NCI-H524 (cell line): Measurements from ENCODE around the gene C1QL1.
A peak's percentile ranks its signal among the peaks of the same experiment; 100 is the strongest.

ENCODE experiments used
- DNase-seq, 2 experiments: peaks; one replicate each; lab custom pipeline; 2025; lab: John Stamatoyannopoulos, UW

The C1QL1 gene

DNA sequence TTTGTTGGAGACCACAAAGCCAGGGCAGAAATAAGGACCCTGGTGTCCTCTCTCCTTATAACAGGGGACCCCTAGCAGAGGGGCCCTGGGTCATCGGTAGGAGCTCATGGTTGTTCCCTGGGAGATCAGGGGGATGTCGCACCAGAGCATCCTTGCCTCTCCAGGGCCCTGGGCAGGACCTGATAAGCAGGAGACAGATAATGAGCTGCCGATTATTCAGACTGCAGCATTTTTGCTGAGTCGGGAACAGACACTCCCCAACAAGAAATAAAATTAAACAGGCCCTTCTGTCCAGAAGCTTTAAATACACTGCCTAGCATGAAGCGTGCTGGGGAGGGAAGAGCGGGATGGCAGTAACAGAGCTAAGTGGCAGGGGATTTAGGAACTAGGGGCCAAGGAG lies 37.4 kb downstream of the C1QL1 start:
- no peak for DNase-seq

DNA sequence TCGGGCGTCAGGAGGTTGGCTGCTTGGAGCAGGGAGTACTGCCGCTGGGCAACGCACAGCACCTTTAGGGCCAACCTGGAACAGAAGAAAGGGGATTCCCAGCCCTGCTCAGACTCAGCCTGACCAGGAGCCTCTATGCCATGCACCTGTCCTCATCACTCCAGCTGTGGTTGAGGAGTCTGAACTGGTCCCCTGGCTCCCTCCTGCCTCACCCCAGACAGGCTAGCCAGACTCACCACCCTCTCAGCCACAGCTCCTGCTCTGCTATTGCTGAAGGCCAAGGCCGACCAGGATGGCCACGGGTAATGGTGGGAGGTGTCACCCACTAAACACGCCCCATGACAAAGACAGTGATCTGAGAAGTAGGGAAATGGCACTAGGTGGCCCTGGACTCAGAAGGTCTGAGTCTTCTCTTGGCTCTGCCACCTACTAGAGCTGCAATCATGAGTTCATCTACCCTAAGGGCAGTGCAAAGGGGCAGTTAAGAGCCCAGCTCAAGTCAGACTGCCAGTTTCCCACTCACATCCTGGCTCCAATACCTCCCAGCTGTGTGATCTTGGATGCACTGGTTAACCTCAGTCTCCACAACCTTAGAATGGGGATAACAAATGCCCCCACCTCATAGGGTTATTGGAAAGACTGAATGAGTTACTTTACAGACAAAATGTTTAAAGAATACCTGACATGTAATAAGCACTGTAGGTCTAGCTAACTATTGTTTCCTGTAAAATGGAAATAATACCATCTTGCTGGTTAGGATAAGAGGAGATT lies 39.0 kb downstream of the C1QL1 start:
- DNase-seq: no peak

DNA sequence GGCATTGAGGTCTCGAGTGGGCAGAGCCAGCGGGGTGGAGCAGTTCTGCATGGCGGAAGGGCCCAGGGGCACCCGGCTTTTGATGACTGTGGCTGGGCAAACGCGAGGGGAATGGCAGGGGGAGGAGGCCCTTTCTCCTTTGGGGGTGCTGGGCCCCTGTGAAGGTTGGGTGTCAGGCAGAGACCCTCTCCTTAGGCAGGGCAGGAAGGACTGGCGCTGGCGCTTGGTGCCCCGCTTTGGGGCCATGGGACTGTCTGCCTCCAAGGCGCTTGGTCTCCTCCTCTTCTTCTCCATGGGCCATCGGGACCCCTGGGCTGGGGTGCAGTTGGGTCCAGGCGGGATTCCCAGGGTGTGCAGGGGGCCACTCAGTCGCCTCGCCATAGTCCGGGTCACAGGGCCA lies 40.0 kb downstream of the C1QL1 start:
- no peak for DNase-seq

DNA sequence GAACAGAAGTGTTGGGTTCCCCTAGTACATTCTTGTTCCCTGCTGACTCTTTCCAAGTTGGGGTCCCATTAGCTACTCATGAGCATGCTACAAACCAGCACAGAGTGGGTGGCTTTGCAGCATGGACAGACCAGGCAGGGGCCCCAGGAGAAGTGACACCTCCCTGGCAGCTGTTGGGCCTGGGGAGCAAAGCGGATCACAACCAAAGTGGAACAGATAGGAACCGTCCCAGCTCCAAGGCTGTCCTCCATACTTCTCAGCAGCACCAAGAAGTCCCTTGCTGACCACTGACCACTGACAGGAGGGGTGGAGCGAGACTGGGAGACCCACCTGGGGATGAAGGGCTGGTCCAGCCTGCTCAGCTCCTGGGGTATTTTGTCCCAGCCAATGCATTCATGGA lies 40.4 kb downstream of the C1QL1 start:
- no peak for DNase-seq

DNA sequence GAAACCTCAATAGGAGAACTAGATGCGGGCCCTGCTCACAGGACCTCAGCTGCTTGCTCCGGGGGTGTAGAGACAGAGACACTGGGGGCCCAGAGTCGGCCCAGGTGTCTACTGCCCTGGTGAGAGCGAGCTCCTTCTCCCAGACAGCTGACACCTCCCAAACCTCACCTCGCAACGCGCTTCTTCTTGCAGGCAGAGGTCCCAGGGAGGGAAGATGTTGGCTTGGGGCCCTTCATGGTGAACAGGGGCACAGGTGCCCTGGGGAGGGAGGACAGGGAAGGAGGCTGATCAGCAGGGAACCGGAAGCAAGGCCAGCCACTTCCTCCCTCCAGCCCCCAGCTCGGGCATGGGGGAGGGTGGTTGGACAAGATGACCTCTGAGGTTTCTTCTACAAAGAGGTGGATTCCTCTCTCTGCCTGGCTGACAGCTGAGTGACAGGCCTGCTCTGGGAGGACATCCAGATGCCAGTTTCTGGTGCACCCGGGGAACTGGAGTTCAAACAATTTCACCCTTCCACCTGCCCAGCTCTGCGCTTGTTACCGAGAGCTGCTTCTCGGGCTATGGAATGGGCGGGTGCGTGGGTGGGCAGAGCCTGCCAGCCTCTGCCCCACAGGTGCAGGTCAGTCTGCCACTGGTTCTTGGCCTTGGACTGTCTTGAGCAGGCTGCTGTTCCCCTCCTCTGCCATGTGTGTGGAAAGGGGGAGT lies 41.1 kb downstream of the C1QL1 start:
- no peak for DNase-seq

- DNase-seq: no peak
Observed at GRCh38 chr17:44925731-44926697, 42.1 kb downstream of the C1QL1 start.

DNA sequence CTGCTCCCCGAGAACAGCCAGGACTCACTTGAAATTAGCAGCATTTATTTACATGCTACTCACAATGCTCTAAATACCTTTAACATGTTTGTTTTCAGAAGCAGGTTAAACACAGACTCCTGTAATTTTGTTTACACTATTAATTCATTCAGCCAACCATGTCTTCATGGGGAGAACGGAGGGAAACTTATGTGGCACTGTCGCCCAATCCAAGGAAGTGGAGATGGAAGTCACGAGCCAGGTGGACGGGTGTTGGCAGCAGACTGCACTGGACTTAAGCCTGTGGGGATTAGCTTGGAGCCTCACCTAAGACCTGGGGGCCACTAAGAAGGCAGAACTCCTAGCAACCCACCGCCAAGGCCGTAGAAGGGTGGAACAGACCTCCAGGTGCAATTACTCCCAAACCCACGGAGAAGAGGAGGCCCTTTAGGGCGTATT lies 44.0 kb downstream of the C1QL1 start:
- DNase-seq: peak in 1 of 2 experiments; percentile 52

- DNase-seq: no peak
Observed at GRCh38 chr17:44922746-44923470, 45.2 kb downstream of the C1QL1 start.

GRCh38 chr17:44922136-44922535 lies 46.0 kb downstream of the C1QL1 start:
- no peak for DNase-seq

- DNase-seq: peak; percentile 44 to 71
Observed at GRCh38 chr17:44921122-44921882, 46.8 kb downstream of the C1QL1 start.

GRCh38 chr17:44920565-44920940 lies 47.5 kb downstream of the C1QL1 start:
- peak in 1 of 2 experiments; percentile 35 for DNase-seq

DNA sequence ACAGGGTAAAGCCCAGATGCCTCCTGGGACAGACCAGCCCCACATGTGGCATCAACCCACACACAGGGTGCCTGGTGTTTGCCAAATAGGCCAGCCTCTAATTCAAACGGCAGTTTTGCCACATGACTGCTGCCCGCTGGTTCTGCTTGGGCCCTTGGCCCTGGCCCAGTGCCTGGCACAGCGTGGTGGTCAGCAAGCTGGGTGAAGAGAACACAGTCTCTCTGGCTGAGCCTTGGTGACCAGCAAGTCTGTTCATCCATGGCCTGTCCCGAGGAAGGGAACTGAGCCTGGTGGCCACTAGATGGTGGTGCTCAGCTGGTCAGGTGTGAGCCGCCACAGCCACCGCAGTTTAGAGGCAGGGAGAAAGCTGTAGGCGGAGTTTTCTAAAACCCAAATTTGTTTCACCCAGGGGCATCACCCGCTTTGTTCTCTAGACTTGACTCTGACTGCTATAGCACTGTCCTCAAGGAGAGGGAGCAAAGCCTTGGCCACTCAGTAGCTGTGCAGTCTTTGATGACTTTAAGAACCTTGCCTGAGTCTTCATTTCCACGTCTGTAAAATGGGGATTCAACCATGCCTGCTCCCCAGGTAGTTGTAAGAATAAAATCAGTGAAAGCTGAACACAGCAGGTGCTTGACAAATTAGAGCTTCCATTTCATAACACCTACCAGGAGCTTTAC lies 48.1 kb downstream of the C1QL1 start:
- DNase-seq: peak; percentile 53 to 86

- no peak for DNase-seq
Observed at GRCh38 chr17:44919411-44919810, 48.7 kb downstream of the C1QL1 start.

DNA sequence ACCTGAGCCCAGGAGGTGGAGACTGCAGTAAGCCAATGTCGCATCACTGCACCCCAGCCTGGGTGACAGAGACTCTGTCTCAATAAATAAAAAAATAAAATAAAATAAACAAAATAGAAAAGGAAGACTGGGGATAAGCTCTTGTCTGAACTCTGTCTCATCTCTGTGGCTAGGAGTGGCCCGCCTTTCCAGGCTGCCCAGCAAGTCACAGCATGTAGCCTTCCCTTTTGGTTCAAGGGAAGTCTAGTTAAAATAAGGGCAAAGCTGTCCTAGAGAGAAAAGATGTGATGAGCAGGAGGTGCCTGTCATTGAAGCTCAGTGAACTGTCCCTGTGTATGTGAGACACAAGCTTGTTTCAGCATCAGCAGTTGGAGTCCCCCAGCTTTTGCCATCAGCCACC lies 50.1 kb downstream of the C1QL1 start:
- DNase-seq: no peak

DNA sequence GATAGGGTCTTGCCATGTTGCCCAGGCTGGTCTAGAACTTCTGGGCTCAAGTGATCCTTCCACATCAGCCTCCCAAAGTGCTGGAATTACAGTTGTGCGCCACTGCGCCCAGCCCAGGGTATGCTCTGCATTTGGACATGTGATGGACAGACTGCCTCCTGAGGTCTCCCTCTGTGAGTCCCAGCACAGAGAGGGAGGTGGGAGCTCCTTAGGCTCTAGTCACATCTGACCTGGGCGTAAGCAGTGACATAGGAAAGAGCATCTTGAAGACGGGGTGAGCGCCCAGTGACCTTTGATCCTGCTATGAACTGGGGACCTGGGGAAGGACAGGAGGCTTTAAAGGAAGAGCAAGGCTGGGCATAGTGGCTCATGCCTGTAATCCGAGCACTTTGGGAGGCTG lies 50.6 kb downstream of the C1QL1 start:
- DNase-seq: no peak

- no peak for DNase-seq
Observed at GRCh38 chr17:44916781-44917241, 51.3 kb downstream of the C1QL1 start.

GRCh38 chr17:44915862-44916780 lies 52.0 kb downstream of the C1QL1 start:
- no peak for DNase-seq

GRCh38 chr17:44915321-44915726 lies 52.8 kb downstream of the C1QL1 start, which contains the start of gene GFAP:
TSS of gene GFAP (minus strand) at chr17:44915500. CDS start at chr17:44915486, 14 bp downstream.
- no peak for DNase-seq

DNA sequence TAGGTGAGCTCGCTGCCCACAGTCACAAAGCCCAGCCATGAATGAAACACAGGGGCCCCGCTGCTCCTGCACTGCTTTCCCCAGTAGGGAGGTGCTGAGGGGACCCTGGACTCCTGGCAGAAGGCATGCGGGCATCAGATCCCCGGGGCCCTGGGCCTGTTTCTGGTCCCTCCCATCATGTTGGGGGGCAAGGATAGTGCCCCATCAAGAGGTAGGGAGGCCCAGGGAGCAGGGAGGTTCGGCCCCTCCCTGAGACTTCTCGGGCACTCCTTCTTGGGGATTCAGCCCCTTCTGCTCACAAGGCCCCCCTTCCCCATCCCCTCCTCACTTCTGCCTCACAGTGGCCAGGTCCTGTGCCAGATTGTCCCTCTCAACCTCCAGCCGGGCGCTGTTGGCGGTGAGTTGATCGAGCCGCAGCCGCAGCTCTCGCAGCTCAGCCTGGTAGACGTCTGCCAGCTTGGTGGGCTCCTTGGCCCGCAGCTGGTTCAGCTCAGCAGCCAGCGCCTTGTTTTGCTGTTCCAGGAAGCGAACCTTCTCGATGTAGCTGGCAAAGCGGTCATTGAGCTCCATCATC lies 53.3 kb downstream of the C1QL1 start:
- no peak for DNase-seq
